Upper lobe of left lung (tissue), 4 donors: ENCODE results near the gene UBAP1.

Experiments used
- CTCF ChIP-seq, 6 experiments: fragments of 450-650 bp in 4 of 6; fragments of 200-600 bp in 2 of 6; sonication (generic) in 2 of 6; IDR thresholded peaks; one replicate each; pipeline ENCODE4 v1.5.1; 2016 to 2019; ENCODE audit warnings: antibody characterized with exemption in 6 of 6
- EP300 ChIP-seq, 4 donors: sonication (generic); formaldehyde crosslinking; IDR thresholded peaks; one replicate each; pipeline ENCODE4 v1.5.1; 2017; ENCODE audit warnings: antibody characterized with exemption in 4 of 4, control low read depth in 2 of 4
- POLR2A ChIP-seq, 4 donors: fragments of 450-650 bp; IDR thresholded peaks; one replicate each; pipeline ENCODE4 v1.5.1; 2016 to 2017; ENCODE audit warnings: antibody characterized with exemption in 4 of 4, mild to moderate bottlenecking in 2 of 4
- POLR2AphosphoS5 ChIP-seq, 2 donors: sonication (generic); formaldehyde crosslinking; IDR thresholded peaks; one replicate each; pipeline ENCODE4 v1.5.1; 2017; ENCODE audit warnings: antibody characterized with exemption in 2 of 2

DNA sequence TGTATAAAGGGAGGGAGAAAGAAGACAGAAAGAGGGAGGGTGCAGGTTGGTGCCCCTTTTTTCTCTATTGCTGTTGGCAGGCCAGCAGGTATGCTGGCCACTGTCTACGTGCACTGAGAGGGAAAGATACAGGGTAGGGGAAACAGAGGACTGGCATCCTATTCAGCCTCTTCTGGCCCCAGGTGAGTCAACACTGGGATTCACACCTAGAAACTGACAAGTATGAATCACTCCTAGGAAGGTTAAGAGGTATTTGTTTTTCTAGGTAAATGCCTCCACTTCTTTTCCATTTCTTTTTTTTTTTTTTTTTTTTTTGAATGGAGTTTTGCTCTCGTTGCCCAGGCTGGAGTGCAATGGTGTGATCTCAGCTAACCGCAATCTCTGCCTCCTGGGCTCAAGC, 2.8 kb upstream of the UBAP1 start:
- TF ChIP-seq POLR2A (IDR thresholded peaks at IDR 0.05) (no peak), CTCF (IDR thresholded peaks at IDR 0.05) (no peak), POLR2AphosphoS5 (IDR thresholded peaks at IDR 0.05) (no peak), EP300 (IDR thresholded peaks at IDR 0.05) (no peak)
